Progenitor cell of endocrine pancreas (in vitro differentiated cells): ENCODE data around the gene SOX13. TPM values are rescaled to one million over a fixed set of nuclear protein-coding genes. Genes with fewer than 3 reads are reported as not detected.

Experiments used
- DNase-seq: peaks from one replicate; pipeline ENCODE4 v3.0.0; 2021; ENCODE audit warnings: low spot score; ENCODE audit not compliant: unreplicated experiment
- H3K27ac Mint-ChIP-seq: 2 replicates; pipeline ENCODE4 v1.8.0; 2021; ENCODE audit warnings: mild to moderate bottlenecking, moderate library complexity, mixed read lengths
- H3K27me3 Mint-ChIP-seq: 2 replicates; pipeline ENCODE4 v1.8.0; 2021; ENCODE audit warnings: mixed read lengths
- H3K36me3 Mint-ChIP-seq: 2 replicates; pipeline ENCODE4 v1.8.0; 2022; ENCODE audit warnings: mixed read lengths; ENCODE audit not compliant: insufficient read depth
- H3K4me1 Mint-ChIP-seq: 2 replicates; pipeline ENCODE4 v1.8.0; 2021; ENCODE audit warnings: low read depth, mixed read lengths
- H3K4me3 Mint-ChIP-seq: 2 replicates; pipeline ENCODE4 v1.8.0; 2021; ENCODE audit warnings: low read depth, mild to moderate bottlenecking, moderate library complexity, mixed read lengths
- H3K9me3 Mint-ChIP-seq: 2 replicates; pipeline ENCODE4 v1.8.0; 2021; ENCODE audit warnings: low read depth, mixed read lengths
- CTCF ChIP-seq: fragments of 200-600 bp; sonication (generic); IDR thresholded peaks from one replicate; pipeline ENCODE4 v1.5.0; 2021; ENCODE audit warnings: antibody characterized with exemption, mild to moderate bottlenecking; ENCODE audit not compliant: unreplicated experiment
- total RNA-seq: library from RNA; stranded (reverse); gene quantifications from 2 replicates; pipeline ENCODE4 v1.2.1, GENCODE V29; 2021

Gene SOX13
- total RNA-seq, 1 donor from 2014 or later: 61.6 TPM

DNA sequence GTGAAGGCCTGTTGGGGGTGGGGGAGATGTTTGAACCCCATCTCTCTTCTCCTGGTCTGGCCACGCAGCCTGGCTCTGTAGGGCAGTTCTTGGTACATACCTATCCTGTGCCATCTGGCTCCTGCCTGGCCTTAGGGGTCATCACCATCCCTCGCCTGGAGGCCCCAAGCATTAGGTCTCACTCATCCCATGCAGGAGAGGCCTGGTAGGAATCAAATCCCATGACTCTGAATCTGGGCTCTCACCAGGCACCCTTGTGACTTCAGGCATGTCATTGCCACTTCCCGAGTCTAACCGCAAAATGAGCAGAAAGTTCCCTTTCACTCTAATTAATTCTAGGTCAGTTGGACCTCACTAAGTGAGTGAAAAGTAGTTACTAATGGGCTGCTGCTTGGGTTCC lies 41.7 kb downstream of the SOX13 start:
- H3K27ac Mint-ChIP-seq: no peak overlapping the region

DNA sequence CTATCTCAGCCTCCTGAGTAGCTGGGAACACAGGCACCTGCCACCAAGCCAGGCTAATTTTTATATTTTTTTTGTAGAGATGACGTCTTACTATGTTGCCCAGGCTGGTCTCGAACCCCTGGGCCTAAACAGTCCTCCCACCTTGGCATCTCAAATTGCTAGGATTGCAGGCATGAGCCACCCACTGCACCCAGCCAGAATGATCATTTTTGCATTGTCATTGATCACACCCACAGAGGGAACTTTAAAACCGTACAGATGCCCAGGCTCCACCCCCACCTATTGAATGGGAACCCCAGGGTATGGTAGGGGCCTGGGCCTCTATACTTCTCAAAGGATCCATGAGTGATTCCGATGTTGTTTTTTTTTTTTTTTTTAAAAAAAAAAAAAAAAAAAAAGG lies 42.2 kb downstream of the SOX13 start:
- no peak overlapping the region for H3K4me3 Mint-ChIP-seq
- peaks cover 6% of the 10 kb centered on the region for H3K36me3 Mint-ChIP-seq
- H3K4me1 Mint-ChIP-seq: peaks cover 2% of the 10 kb centered on the region
- no peaks in the 10 kb centered on the region for H3K27me3 Mint-ChIP-seq
- DNase-seq: no peak
- H3K27ac Mint-ChIP-seq: peak overlapping the region; percentile 37
- TF ChIP-seq CTCF: no peak
- no peaks in the 10 kb centered on the region for H3K9me3 Mint-ChIP-seq

More for the DNA sequence above, 41.7 kb downstream of the SOX13 start:
- H3K4me3 Mint-ChIP-seq: no peak overlapping the region
- H3K36me3 Mint-ChIP-seq: peaks cover 6% of the 10 kb centered on the region
- H3K4me1 Mint-ChIP-seq: peaks cover 2% of the 10 kb centered on the region
- H3K27me3 Mint-ChIP-seq: no peaks in the 10 kb centered on the region
- no peak for DNase-seq
- H3K9me3 Mint-ChIP-seq: no peaks in the 10 kb centered on the region
- TF ChIP-seq CTCF: no peak

DNA sequence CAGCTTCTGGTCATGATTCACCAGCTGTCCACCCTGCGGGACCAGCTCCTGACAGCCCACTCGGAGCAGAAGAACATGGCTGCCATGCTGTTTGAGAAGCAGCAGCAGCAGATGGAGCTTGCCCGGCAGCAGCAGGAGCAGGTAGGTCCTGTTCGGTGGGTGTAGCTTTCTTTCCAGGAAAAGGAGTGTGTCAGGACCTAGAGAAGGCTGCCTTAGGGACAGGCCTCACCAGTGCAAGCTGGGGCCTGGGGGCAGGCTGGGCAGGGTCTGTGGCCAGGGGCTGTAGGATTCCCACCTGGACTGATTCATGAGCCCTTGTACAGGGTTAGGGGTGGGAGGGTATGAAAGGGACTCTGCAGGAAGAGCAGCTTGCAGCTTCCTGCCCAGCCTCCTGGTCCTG lies 43.6 kb downstream of the SOX13 start:
- no peak for DNase-seq
- H3K27ac Mint-ChIP-seq: no peak overlapping the region
- TF ChIP-seq CTCF: no peak
- H3K27me3 Mint-ChIP-seq: no peaks in the 10 kb centered on the region
- H3K9me3 Mint-ChIP-seq: no peaks in the 10 kb centered on the region
- H3K4me3 Mint-ChIP-seq: no peak overlapping the region
- H3K4me1 Mint-ChIP-seq: peaks cover 2% of the 10 kb centered on the region
- peaks cover 8% of the 10 kb centered on the region for H3K36me3 Mint-ChIP-seq

DNA sequence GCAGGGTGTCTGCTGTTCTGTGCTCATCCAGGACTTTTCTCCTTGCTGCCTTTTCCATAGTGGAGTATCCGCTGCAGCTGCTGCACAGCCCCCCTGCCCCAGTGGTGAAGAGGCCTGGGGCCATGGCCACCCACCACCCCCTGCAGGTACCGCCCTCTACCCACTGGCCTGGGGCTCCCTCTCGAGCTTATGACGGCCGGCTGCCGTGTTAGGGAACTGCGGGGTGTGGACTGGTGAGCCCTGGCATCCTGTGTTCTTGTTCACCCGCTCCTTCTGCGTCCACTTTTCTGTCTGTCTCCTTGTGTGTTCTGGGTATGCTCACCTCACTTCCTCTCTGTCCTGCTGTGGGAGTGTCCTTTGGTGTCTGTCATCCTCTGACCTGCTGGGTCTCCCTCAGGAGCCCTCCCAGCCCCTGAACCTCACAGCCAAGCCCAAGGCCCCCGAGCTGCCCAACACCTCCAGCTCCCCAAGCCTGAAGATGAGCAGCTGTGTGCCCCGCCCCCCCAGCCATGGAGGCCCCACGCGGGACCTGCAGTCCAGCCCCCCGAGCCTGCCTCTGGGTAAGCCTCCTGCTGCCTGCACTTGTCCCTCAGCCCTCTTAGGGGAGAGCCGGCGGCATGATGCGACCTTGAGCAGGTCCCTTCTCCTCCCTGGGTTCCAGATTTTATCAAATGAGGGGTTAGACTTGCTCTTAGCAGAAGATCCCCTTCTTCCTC lies 49.1 kb downstream of the SOX13 start:
- no peak for DNase-seq
- peaks cover 2% of the 10 kb centered on the region for H3K4me1 Mint-ChIP-seq
- H3K27ac Mint-ChIP-seq: no peak overlapping the region
- H3K4me3 Mint-ChIP-seq: no peak overlapping the region
- peaks cover 16% of the 10 kb centered on the region for H3K36me3 Mint-ChIP-seq
- H3K9me3 Mint-ChIP-seq: no peaks in the 10 kb centered on the region
- no peak for TF ChIP-seq CTCF
- H3K27me3 Mint-ChIP-seq: no peaks in the 10 kb centered on the region

DNA sequence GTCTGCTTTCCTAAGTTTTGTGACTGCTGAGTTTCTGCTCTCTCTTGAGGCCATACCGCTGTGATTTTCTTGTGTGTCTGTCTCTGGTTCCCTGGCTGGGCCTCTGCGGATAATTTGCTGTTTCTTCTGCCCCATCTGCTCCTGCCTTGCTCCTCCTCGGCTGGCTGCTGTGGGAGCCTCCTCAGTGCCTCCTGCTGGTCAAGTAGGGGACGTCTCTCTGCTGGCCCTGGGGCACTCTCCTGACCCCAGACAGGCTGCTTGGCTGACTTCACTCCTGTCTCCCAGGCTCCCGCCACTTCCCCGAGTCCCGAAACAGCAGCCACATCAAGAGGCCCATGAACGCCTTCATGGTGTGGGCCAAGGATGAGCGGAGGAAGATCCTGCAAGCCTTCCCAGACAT lies 50.5 kb downstream of the SOX13 start:
- peaks cover 8% of the 10 kb centered on the region for H3K4me1 Mint-ChIP-seq
- no peak overlapping the region for H3K4me3 Mint-ChIP-seq
- TF ChIP-seq CTCF: peak; percentile 52
- no peaks in the 10 kb centered on the region for H3K27me3 Mint-ChIP-seq
- no peaks in the 10 kb centered on the region for H3K9me3 Mint-ChIP-seq
- no peak overlapping the region for H3K27ac Mint-ChIP-seq
- H3K36me3 Mint-ChIP-seq: peaks cover 15% of the 10 kb centered on the region
- DNase-seq: no peak
